ENCODE measurements around the gene NME9. TPM values are rescaled to one million over a fixed set of nuclear protein-coding genes. Genes with fewer than 3 reads are reported as not detected.

NME9 gene
- total RNA-seq, 1 experiment from 2014 or later = not detected

DNA sequence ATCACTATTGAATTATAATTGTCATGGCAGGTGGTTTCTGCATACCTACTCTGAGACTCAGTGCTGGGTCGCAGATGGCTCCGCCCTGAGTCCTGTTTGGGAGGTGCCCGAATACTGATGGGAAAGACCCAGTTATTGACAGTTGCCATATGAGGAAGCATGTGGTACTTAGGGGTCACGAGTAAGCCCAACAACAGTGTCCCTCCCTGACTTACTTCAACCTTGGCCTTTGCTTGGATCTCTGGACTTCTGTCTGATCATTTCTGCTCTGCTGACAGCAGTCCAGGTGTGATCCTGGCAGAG, 35.6 kb upstream of the NME9 start:
- H3K4me1 ChIP-seq (ENCODE audit: control insufficient read depth, insufficient read depth, low read length) = no peaks in the 10 kb centered on the region
- TF ChIP-seq TCF7L2 (IDR thresholded peaks at IDR 0.05; ENCODE audit: low read depth, low read length) (no peak), SIN3A (IDR thresholded peaks at IDR 0.05; ENCODE audit: borderline replicate concordance, insufficient read depth, low read depth, low read length) (no peak), POLR2AphosphoS5 (IDR thresholded peaks at IDR 0.05; ENCODE audit: low read depth, low read length) (no peak)
- TF ChIP-seq, protein P1, sequence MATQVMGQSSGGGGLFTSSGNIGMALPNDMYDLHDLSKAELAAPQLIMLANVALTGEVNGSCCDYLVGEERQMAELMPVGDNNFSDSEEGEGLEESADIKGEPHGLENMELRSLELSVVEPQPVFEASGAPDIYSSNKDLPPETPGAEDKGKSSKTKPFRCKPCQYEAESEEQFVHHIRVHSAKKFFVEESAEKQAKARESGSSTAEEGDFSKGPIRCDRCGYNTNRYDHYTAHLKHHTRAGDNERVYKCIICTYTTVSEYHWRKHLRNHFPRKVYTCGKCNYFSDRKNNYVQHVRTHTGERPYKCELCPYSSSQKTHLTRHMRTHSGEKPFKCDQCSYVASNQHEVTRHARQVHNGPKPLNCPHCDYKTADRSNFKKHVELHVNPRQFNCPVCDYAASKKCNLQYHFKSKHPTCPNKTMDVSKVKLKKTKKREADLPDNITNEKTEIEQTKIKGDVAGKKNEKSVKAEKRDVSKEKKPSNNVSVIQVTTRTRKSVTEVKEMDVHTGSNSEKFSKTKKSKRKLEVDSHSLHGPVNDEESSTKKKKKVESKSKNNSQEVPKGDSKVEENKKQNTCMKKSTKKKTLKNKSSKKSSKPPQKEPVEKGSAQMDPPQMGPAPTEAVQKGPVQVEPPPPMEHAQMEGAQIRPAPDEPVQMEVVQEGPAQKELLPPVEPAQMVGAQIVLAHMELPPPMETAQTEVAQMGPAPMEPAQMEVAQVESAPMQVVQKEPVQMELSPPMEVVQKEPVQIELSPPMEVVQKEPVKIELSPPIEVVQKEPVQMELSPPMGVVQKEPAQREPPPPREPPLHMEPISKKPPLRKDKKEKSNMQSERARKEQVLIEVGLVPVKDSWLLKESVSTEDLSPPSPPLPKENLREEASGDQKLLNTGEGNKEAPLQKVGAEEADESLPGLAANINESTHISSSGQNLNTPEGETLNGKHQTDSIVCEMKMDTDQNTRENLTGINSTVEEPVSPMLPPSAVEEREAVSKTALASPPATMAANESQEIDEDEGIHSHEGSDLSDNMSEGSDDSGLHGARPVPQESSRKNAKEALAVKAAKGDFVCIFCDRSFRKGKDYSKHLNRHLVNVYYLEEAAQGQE (IDR thresholded peaks at IDR 0.05; ENCODE audit: insufficient read depth in 1 of 2, low read depth in 2 of 2, low read length in 1 of 2) = no peak
- TF ChIP-seq, protein P2, sequence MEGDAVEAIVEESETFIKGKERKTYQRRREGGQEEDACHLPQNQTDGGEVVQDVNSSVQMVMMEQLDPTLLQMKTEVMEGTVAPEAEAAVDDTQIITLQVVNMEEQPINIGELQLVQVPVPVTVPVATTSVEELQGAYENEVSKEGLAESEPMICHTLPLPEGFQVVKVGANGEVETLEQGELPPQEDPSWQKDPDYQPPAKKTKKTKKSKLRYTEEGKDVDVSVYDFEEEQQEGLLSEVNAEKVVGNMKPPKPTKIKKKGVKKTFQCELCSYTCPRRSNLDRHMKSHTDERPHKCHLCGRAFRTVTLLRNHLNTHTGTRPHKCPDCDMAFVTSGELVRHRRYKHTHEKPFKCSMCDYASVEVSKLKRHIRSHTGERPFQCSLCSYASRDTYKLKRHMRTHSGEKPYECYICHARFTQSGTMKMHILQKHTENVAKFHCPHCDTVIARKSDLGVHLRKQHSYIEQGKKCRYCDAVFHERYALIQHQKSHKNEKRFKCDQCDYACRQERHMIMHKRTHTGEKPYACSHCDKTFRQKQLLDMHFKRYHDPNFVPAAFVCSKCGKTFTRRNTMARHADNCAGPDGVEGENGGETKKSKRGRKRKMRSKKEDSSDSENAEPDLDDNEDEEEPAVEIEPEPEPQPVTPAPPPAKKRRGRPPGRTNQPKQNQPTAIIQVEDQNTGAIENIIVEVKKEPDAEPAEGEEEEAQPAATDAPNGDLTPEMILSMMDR (IDR thresholded peaks at IDR 0.05) = no peak
- DNase-seq (ENCODE audit: low read depth, low spot score) (no peak), ATAC-seq (no peak)
- in situ Hi-C loops (cut with HindIII; ENCODE audit: low pct_unique_long_range_greater_than_20kb, low sequenced_read_pairs) = no loop called here
- H3K4me3 ChIP-seq (ENCODE audit: low read depth in 2 of 2, low read length in 2 of 2) = no peak overlapping the region
- no peak overlapping the region for H3K27ac ChIP-seq (ENCODE audit: low read length)
- H3K36me3 ChIP-seq (ENCODE audit: control insufficient read depth, insufficient read depth, low read length) = no peaks in the 10 kb centered on the region
- no peaks in the 10 kb centered on the region for H3K9me3 ChIP-seq (ENCODE audit: control insufficient read depth, insufficient read depth, low read depth, low read length)
- ChIA-PET POLR2A (no interaction called here), CTCF (no interaction called here)
- intact Hi-C loops (cut with micrococcal nuclease; ENCODE audit: unreplicated experiment) = no loop called here
- no TSS peak for BruUV-seq (replicated peaks)
- no peaks in the 10 kb centered on the region for H3K27me3 ChIP-seq (ENCODE audit: control insufficient read depth, insufficient read depth, low read length)

DNA sequence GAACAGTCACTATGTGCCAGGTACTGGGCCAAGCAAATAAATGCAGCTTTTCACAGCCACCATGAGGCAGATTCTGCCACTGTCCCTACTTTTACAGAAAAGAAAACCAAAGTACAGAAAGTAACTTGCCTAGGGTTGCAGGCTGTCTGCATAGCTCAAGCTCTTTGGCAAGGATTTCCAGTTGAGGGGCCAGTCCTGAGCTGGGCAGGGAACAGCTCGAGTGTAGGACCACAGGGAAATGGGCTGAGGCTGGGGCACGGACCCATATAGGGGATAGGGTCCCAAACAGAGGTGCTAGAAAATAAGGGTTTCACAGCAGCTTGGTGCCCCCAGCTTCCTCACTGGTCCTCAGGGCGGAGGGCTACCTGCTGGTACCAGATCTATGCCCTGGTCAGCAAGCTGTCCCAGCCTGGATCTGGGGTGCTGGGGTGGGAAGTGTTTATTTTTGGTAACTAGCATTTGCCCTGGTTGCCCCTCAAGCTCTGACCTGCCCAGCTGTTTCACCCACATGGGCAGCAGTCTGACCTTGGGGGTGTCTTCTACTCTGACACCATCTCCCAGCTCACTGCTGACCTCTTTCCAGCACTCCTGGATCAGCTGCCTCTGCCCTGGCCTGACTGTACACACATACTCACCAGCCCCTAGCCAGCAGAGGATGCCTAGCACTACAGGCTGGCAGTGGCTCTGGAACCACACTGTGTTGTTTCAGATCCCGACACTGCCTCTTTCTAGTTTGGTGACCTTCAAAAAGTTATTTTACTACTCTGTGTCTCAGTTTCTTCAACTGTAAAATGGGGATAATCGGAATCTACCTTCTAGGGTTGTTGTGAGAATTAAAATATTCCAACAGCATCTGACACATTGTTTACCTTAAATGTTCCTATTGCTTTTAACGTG, 35.0 kb upstream of the NME9 start:
- H3K4me3 ChIP-seq (ENCODE audit: low read depth in 2 of 2, low read length in 2 of 2) = no peak overlapping the region
- H3K27ac ChIP-seq (ENCODE audit: low read length) = no peak overlapping the region
- H3K4me1 ChIP-seq (ENCODE audit: control insufficient read depth, insufficient read depth, low read length) = no peaks in the 10 kb centered on the region
- no peaks in the 10 kb centered on the region for H3K36me3 ChIP-seq (ENCODE audit: control insufficient read depth, insufficient read depth, low read length)
- no peaks in the 10 kb centered on the region for H3K9me3 ChIP-seq (ENCODE audit: control insufficient read depth, insufficient read depth, low read depth, low read length)
- CTCF ChIA-PET = no interaction called here
- no peak for ATAC-seq
- POLR2A ChIA-PET = no interaction called here
- in situ Hi-C loops (cut with HindIII; ENCODE audit: low pct_unique_long_range_greater_than_20kb, low sequenced_read_pairs) = no loop called here
- intact Hi-C loops (cut with micrococcal nuclease; ENCODE audit: unreplicated experiment) = no loop called here
- DNase-seq (ENCODE audit: low read depth, low spot score) = no peak
- TF ChIP-seq POLR2AphosphoS5 (IDR thresholded peaks at IDR 0.05; ENCODE audit: low read depth, low read length) (no peak), SIN3A (IDR thresholded peaks at IDR 0.05; ENCODE audit: borderline replicate concordance, insufficient read depth, low read depth, low read length) (no peak), TCF7L2 (IDR thresholded peaks at IDR 0.05; ENCODE audit: low read depth, low read length) (no peak)
- TF ChIP-seq, protein P1 (IDR thresholded peaks at IDR 0.05; ENCODE audit: insufficient read depth in 1 of 2, low read depth in 2 of 2, low read length in 1 of 2) = no peak
- TF ChIP-seq, protein P2 (IDR thresholded peaks at IDR 0.05) = no peak
- H3K27me3 ChIP-seq (ENCODE audit: control insufficient read depth, insufficient read depth, low read length) = no peaks in the 10 kb centered on the region
- no TSS peak for BruUV-seq (replicated peaks)

Measured in Panc1 (cell line).